Activated naive CD4-positive, alpha-beta T cell treated with anti-CD3 and anti-CD28 coated beads, Interleukin-2, amount 50 U/mL, for 24 hours (primary cell): Measurements from ENCODE around the gene TMEM201.
"Not testable (repeated sequence)": the region's sequence is repeated elsewhere in the genome, so short reads cannot be mapped to it uniquely, and the experiment has no call there.

ENCODE experiments used
- H3K27ac Mint-ChIP-seq: one replicate; pipeline ENCODE4 v1.8.0; 2021; ENCODE audit warnings: mild to moderate bottlenecking, mixed read lengths
- H3K27me3 Mint-ChIP-seq: one replicate; pipeline ENCODE4 v1.8.0; 2021; ENCODE audit warnings: mixed read lengths
- H3K36me3 Mint-ChIP-seq: one replicate; pipeline ENCODE4 v1.8.0; 2021; ENCODE audit warnings: mixed read lengths
- H3K4me1 Mint-ChIP-seq: one replicate; pipeline ENCODE4 v1.8.0; 2021; ENCODE audit warnings: mixed read lengths
- H3K4me3 Mint-ChIP-seq: one replicate; pipeline ENCODE4 v1.8.0; 2021; ENCODE audit warnings: mild to moderate bottlenecking, mixed read lengths
- H3K9me3 Mint-ChIP-seq: one replicate; pipeline ENCODE4 v1.8.0; 2021; ENCODE audit warnings: mixed read lengths

TMEM201 gene

DNA sequence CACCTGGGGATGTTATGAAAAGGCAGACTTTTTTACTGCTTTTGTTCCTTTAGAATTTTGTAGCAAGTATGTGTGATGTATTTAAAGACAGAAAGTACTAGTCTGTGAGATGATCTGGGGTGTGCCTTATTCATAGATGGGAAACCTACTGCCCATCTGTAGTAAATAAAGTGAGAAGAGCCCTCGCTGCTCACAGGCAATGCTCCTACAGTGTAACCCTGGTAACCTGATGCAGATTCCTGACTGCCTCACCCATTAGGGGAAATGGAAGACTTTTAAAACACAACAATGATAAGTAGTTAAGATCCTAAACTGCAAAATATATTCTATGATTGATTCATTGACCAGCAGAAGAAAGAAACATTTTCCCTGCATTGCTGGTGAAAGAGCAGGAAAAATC is 19.4 kb upstream of the TMEM201 start:
- Mint-ChIP-seq H3K27me3 (no peaks in the 10 kb centered on the region), H3K36me3 (peaks cover 12% of the 10 kb centered on the region), H3K4me3 (no peak overlapping the region), H3K27ac (peak overlapping the region; percentile 66), H3K4me1 (no peaks in the 10 kb centered on the region), H3K9me3 (no peaks in the 10 kb centered on the region)

DNA sequence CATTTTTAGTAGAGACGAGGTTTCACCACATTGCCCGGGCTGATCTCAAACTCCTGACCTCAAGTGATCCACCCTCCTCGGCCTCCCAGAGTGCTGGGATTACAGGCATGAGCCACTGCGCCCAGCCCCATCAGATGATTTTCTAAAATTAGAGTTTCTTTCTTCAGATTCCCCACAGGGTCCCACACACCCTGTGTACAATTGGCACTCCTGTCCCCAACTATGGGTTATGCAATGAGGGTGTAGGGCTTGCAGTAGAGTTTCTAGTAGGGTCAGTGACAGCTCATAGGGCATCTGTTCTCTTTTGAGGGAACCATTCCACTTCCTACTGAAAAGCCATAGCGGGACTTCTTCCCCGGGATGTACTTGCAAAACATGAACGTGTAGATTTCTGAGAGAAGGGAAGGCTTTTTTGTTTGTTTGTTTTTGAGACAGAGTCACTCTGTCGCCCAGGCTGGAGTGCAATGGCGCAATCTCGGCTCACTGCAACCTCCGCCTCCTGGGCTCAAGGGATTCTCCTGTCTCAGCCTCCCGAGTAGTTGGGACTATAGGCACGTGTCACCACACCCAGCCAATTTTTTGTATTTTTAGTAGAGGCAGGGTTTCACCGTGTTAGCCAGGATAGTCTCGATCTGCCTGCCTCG is 17.7 kb upstream of the TMEM201 start:
- not testable (repeated sequence) for H3K9me3 Mint-ChIP-seq, H3K4me3 Mint-ChIP-seq, H3K27me3 Mint-ChIP-seq, H3K27ac Mint-ChIP-seq, H3K4me1 Mint-ChIP-seq
- peaks cover 15% of the 10 kb centered on the region for H3K36me3 Mint-ChIP-seq

DNA sequence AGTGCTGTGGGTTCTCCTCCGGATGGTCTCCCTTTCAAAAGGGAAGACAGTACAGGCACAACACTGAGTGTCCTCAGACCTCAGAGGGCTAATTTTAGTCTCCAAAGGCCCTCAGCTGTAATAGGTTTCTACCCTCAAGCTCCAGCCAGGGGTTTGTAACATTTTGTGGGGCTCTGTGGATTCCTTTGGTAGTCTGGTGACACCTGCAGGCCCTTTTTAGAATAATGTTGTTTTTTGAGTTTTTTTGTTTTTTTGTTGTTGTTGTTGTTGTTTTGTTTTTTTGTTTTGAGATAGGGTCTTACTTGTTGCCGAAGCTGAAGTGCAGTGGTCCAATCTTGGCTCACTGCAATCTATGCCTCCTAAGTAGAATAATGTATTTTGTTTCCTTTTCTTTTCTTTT is 15.0 kb upstream of the TMEM201 start:
- Mint-ChIP-seq H3K4me1 (no peaks in the 10 kb centered on the region), H3K27me3 (no peaks in the 10 kb centered on the region), H3K9me3 (no peaks in the 10 kb centered on the region), H3K36me3 (peaks cover 18% of the 10 kb centered on the region), H3K27ac (no peak overlapping the region), H3K4me3 (no peak overlapping the region)

DNA sequence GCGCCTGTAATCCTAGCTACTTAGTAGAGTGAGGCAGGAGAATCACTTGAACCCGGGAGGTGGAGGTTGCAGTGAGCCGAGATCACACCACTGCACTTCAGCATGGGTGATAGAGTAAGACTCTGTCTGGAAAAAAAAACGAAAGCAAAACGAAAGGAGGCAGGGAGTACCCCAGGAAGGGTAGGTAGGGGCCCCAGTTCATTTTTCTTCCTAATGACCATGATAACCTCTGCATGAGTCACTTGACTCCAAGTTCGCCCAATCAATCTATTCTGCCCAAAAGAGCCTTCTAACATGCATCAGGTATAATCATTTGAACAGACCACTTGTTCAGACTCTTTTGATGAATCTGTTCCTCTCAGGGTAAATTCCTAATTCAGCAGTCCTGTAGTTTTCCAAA is 13.2 kb upstream of the TMEM201 start:
- no peak overlapping the region for H3K4me3 Mint-ChIP-seq
- no peaks in the 10 kb centered on the region for H3K9me3 Mint-ChIP-seq
- H3K27me3 Mint-ChIP-seq = no peaks in the 10 kb centered on the region
- no peaks in the 10 kb centered on the region for H3K4me1 Mint-ChIP-seq
- H3K27ac Mint-ChIP-seq = no peak overlapping the region
- peaks cover 11% of the 10 kb centered on the region for H3K36me3 Mint-ChIP-seq

DNA sequence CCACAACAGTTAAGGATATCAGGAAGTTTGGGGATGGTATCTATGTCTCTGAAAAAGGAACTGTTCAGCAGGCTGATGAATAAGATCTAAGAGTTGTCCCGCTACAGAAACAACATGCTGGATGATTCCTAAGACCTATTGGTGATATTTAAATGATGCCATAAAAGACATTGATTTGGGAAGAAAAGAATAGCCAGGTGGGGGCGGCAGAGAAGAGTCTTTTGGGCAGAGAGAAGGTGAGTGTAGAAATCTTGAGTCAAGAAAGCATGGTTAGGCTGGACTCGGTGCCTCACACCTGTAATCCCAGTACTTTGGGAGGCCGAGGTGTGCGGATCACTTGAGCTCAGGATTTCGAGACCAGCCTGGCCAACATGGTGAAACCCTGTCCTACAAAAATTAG is 11.8 kb upstream of the TMEM201 start:
- Mint-ChIP-seq H3K9me3 (no peaks in the 10 kb centered on the region), H3K4me3 (no peak overlapping the region), H3K27me3 (no peaks in the 10 kb centered on the region), H3K27ac (peak overlapping the region; percentile 44), H3K36me3 (peaks cover 12% of the 10 kb centered on the region), H3K4me1 (no peaks in the 10 kb centered on the region)

DNA sequence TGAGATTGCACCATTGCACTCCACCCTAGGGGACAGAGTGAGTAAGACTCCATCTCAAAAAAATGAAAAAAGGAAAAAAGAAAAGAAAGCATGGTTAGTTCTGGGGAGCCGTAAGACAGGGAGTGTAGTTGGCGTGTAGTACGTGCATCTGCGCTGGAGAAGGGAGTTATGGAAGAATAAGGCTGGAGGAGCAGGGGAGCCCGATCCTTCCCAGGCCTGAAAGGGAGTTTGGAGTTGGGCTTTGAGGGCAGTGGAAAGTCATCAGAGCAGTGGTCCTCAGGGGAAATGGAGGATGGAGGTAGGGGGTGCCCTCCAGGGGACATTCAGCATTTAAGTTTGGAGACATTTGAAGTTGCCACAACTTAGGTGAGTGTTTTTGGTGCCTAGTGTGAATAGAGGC is 11.3 kb upstream of the TMEM201 start:
- Mint-ChIP-seq H3K9me3 (no peaks in the 10 kb centered on the region), H3K4me3 (no peak overlapping the region), H3K27ac (no peak overlapping the region), H3K27me3 (no peaks in the 10 kb centered on the region), H3K4me1 (no peaks in the 10 kb centered on the region), H3K36me3 (peaks cover 12% of the 10 kb centered on the region)

DNA sequence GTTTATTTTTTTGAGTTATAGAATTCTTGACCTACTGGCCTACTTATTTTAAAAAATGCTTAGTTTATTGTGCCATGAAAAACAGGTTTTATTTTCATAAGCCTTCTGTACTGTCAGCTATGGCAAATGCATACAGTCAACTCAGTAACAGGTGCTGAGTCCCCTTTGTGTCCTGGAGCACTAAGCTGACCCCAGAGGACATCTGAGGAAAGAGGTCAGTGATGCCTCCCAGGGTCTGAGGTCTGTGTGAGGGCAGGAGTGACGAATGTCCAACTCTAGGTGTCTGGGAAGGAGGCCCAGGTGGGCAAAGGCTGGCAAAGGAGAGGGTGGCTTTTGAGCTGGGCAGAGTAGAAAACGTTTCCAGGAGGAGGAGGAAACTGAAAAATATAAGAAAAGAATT is 7.8 kb upstream of the TMEM201 start:
- no peak overlapping the region for H3K4me3 Mint-ChIP-seq
- no peaks in the 10 kb centered on the region for H3K4me1 Mint-ChIP-seq
- H3K36me3 Mint-ChIP-seq = peaks cover 7% of the 10 kb centered on the region
- no peaks in the 10 kb centered on the region for H3K9me3 Mint-ChIP-seq
- H3K27ac Mint-ChIP-seq = no peak overlapping the region
- H3K27me3 Mint-ChIP-seq = no peaks in the 10 kb centered on the region

DNA sequence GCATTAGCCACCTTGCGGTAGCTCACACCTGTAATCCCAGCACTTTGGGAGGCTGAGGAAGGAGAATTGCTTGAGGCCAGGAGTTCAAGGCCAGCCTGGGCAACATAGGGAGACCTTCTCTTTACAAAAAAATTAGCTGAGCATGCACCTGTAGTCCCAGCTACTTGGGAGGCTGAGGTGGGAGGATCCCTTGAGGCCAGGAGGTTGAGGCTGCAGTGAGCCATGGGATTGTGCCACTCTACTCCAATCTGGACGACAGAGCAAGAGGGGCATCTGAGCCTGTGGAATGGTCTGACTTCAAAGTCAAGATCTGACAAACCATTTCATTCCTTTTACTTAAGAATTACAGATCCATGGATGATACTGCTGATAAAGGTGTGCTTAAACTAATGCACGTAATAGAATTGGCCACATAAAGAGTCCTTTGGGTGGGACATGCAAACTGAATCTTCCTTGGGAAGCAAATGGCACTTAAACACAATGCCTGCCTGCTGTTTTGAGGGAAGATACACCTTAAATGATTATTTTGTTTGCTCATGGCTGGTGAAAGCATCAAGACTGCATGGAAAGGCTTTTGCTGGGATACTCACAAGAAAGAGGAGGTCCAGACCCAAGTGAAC is 2.5 kb upstream of the TMEM201 start:
- Mint-ChIP-seq H3K4me3 (no peak overlapping the region), H3K27ac (no peak overlapping the region), H3K4me1 (peaks cover 11% of the 10 kb centered on the region), H3K36me3 (peaks cover 1% of the 10 kb centered on the region), H3K9me3 (no peaks in the 10 kb centered on the region), H3K27me3 (no peaks in the 10 kb centered on the region)

DNA sequence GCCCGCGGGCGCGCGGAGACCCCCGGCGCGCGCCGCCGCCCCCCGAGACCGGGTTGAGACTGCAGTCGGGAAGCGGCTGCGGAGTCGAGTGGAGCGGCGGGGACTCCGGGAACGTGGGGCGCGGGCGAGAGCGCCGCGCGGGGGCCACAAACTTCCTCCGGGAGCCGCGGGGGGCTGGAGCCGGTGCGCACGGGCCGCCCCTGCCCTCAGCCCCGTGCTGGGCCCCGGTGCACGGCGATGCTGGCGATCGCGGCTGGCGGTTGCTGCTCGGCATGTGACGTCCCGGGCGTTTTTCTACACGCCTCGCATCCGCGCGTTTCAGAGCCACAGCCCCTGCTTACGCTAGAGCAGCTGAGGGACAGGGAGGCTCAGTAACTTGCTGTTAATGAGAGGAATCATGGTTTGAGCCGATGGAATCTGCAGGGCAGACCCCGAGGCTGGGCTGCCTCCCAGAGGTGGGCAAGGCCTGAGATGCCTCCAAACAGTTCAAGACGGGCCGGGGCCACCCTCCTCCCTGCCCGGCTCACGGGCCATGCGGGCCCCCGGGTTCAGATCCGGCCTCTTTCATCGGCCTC is 520 bp downstream of the TMEM201 start:
- H3K27ac Mint-ChIP-seq = peak overlapping the region; percentile 62
- no peaks in the 10 kb centered on the region for H3K36me3 Mint-ChIP-seq
- H3K4me1 Mint-ChIP-seq = peaks cover 24% of the 10 kb centered on the region
- no peaks in the 10 kb centered on the region for H3K27me3 Mint-ChIP-seq
- peak overlapping the region; percentile 83 for H3K4me3 Mint-ChIP-seq
- H3K9me3 Mint-ChIP-seq = no peaks in the 10 kb centered on the region

DNA sequence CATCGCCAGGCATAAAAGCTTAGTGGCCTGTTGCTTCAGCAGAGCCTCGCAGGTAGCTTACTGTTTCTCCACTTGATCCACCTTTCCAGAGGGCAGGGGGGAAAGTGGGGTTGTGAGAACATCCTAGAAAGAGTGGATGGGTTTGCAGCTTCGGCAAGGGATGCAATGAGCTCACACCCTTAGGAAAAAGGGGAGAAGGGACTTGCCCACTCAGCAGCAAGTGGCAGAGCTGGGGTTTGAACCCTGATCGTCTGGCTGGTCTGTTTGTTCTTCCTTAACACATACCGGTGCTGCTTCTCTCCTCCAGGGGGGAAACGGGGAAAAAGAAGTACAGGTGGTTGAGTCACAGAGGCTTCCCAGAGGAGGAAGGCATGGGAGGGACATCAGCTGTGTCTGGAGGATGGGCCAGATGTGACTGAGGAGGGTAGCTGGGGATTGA is 1.0 kb downstream of the TMEM201 start:
- H3K9me3 Mint-ChIP-seq = no peaks in the 10 kb centered on the region
- H3K36me3 Mint-ChIP-seq = no peaks in the 10 kb centered on the region
- H3K27me3 Mint-ChIP-seq = no peaks in the 10 kb centered on the region
- peak overlapping the region; percentile 83 for H3K4me3 Mint-ChIP-seq
- no peak overlapping the region for H3K27ac Mint-ChIP-seq
- peaks cover 24% of the 10 kb centered on the region for H3K4me1 Mint-ChIP-seq

DNA sequence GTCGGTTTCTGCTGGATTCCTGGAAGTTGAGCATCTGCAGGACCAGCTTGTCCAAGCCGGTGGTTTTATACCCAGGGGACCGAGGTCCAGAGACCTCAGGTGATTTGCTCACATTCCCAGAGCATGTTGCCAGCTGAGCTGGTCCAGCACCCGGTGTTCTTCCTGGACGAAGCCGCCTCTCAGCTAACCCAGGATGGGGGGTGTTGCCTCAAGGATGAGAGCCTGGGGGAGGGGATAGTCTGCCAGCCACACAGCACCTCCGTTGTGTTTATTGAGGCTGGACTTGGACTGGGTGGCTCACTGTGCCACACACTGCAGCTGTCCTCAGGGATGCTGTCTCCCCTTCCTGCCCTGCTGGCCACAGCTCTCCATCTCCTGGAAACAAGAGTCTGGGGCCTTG is 1.5 kb downstream of the TMEM201 start:
- no peaks in the 10 kb centered on the region for H3K27me3 Mint-ChIP-seq
- H3K9me3 Mint-ChIP-seq = no peaks in the 10 kb centered on the region
- no peaks in the 10 kb centered on the region for H3K36me3 Mint-ChIP-seq
- peak overlapping the region; percentile 83 for H3K4me3 Mint-ChIP-seq
- H3K27ac Mint-ChIP-seq = no peak overlapping the region
- H3K4me1 Mint-ChIP-seq = peaks cover 24% of the 10 kb centered on the region

DNA sequence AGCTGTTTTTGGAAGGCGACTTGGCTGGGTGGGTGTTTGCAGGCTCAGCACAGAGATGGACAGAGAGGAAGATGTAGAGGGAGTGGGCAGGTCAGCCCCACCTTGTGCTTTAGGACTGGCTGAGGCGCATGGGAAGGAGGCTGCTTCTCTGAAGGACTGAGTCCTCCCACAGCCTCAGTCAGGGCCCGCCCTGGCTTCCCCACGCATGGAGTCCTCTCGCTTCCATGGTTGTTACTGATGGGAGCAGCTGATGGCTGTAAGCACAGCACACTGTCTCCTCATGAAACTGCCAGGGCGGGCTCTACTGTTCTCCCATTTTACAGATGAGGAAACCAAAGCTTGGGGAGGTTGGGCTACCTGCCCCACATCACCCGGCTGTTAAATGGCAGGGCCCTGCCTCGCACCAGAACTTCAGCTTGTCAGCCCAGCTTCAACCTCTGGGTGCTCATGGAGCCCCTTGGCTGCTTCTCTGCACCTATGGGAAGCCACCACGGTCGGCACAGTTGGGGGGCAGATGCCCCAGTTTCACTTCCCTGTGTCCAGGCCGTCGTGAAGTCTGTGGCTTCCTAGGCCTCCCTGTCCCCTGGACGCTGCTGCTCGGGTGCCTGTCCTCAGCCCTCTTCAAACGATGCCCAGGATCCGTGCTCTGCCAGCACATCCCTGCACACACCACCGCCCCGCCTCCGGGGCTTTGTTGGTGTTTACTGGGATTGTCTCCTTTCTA is 2.4 kb downstream of the TMEM201 start:
- Mint-ChIP-seq H3K27ac (no peak overlapping the region), H3K4me3 (peak overlapping the region; percentile 12), H3K4me1 (peaks cover 24% of the 10 kb centered on the region), H3K27me3 (no peaks in the 10 kb centered on the region), H3K36me3 (no peaks in the 10 kb centered on the region), H3K9me3 (no peaks in the 10 kb centered on the region)

DNA sequence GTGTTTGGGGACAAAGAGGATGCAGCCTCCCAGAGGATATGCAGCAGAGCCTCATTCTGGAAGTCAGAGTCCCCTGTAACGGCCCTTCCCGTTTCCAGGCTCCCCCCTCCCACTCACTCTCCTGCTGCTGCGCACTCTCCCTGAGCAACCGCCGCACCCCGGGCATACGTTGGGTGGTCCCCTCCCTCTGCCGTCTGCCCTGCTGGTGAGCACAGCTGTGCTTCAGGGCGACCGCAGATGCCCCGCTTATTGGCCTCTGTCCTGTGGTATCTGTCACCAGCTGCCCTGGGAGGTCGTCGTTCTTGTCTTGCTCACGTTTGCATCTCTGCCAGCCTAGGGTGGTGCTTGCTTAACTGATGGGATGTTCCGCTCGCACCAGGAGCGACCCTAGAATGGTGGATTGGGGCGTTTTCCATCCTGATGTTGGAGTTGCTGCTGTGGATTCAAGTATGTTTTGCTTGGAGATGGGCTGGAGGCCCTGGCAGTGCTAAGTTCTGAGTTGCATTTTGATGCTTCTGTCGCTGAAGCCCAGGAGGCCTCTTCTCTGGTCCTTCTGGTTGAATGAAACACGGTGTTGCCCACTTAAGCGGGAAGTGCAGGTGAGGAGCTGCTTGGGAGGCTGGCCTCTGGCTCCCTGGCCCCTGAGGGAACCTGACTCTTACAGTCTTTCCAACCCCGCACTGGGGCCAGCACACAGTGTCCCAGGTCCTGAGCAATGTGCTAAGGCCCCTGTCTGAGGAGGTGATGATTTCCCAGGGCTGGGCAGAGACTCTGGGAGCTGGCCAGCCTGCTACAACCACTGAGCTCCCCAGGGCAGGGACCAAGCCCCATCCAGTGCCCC is 3.2 kb downstream of the TMEM201 start:
- Mint-ChIP-seq H3K36me3 (no peaks in the 10 kb centered on the region), H3K27ac (peak overlapping the region; percentile 41), H3K4me1 (peaks cover 24% of the 10 kb centered on the region), H3K4me3 (peak overlapping the region; percentile 52), H3K27me3 (no peaks in the 10 kb centered on the region), H3K9me3 (no peaks in the 10 kb centered on the region)

DNA sequence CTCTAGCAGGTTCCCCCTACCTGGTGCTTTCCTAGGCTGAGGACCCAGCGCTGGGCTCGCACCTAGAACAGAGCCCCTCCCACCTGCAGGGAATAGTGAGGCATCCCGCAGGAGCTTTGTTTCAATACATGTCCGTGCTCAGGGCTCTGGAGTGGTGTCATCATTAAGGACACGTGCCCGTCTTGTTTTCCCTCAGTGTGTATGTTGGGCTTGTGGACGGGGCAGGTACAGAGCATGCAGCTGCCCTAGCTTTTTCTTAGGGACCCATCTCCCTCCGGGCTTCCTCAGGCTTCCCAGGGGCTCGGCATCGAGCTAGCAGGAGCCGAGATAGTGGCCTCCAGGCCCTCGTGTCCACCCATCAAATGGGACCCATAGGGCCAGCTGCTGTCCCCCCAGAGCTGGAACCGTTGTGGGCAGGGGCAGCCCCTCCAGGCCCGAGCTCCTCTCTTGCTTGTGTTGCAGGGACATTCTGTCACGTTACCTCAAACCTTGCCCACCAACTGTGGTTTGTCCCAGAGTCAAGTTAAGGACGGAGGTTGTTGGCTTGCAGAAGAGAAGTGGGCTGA is 3.9 kb downstream of the TMEM201 start:
- Mint-ChIP-seq H3K9me3 (no peaks in the 10 kb centered on the region), H3K27me3 (no peaks in the 10 kb centered on the region), H3K4me3 (no peak overlapping the region), H3K4me1 (peaks cover 24% of the 10 kb centered on the region), H3K36me3 (no peaks in the 10 kb centered on the region), H3K27ac (no peak overlapping the region)

DNA sequence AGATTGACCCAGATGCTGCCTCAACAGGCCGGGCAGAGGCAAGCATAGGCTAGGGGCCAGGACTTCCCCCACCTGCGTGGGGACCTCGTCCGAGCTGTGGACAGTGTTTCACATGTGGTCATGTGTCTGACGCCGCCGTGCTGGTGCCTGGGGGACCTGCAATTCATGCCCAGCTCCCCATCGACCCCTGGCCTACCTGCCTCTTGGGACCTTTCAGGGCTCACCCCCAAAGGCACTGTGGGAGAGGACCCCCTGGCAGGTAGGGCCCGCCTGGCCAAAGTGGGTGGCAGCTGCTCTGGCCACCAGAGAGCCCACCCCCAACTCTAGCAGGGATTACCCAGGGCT is 4.4 kb downstream of the TMEM201 start:
- Mint-ChIP-seq H3K36me3 (no peaks in the 10 kb centered on the region), H3K9me3 (no peaks in the 10 kb centered on the region), H3K4me3 (no peak overlapping the region), H3K4me1 (peaks cover 24% of the 10 kb centered on the region), H3K27me3 (no peaks in the 10 kb centered on the region), H3K27ac (no peak overlapping the region)
